ENCODE data around the gene CYLD. TPM values are rescaled to one million over a fixed set of nuclear protein-coding genes. Genes with fewer than 3 reads are reported as not detected.
A peak's percentile ranks its signal among the peaks of the same experiment; 100 is the strongest.

CYLD gene
- total RNA-seq, 1 experiment from 2014 or later: 9.8 TPM

- Mint-ChIP-seq H3K4me1 (ENCODE audit: low read depth, unreplicated experiment) (peaks cover 15% of the 10 kb centered on the region), H3K36me3 (ENCODE audit: insufficient read depth, unreplicated experiment) (no peaks in the 10 kb centered on the region), H3K27ac (ENCODE audit: unreplicated experiment) (no peak overlapping the region), H3K4me3 (ENCODE audit: unreplicated experiment) (no peak overlapping the region), H3K27me3 (ENCODE audit: insufficient read depth, unreplicated experiment) (peaks cover 3% of the 10 kb centered on the region), H3K9me3 (ENCODE audit: unreplicated experiment) (no peaks in the 10 kb centered on the region)
- peak in 1 of 2 experiments; percentile 37 for DNase-seq
- CTCF ChIA-PET: interaction anchor here (0.6 to 3.0 kb wide), 2 partner anchors 110 to 208 kb away, joined by 3 to 9 read pairs; no protein-coding TSS in a partner anchor
- Histone ChIP-seq H3K4me3 (ENCODE audit: low read depth, low read length) (no peak overlapping the region), H3K27me3 (replicated peaks; ENCODE audit: control insufficient read depth, insufficient read depth, low read length) (no peaks in the 10 kb centered on the region), H3K9me3 (no peaks in the 10 kb centered on the region), H3K36me3 (ENCODE audit: control insufficient read depth, insufficient read depth, low read length) (no peaks in the 10 kb centered on the region), H3K4me1 (peaks cover 12% of the 10 kb centered on the region)
- TF ChIP-seq CTCF (IDR thresholded peaks at IDR 0.05; ENCODE audit: insufficient read depth in 1 of 2, low read depth in 1 of 2, low read length in 1 of 2, severe bottlenecking in 1 of 2, unreplicated experiment in 1 of 2): no peak
- POLR2A ChIA-PET: no interaction called here
- no TSS peak for BruUV-seq (replicated peaks)
- intact Hi-C loops (cut with micrococcal nuclease; ENCODE audit: unreplicated experiment): no loop called here
These were observed 45.1 kb upstream of the CYLD start for GRCh38 chr16:50696575-50697420.

- no peak for DNase-seq
- intact Hi-C loops (cut with micrococcal nuclease; ENCODE audit: unreplicated experiment): no loop called here
- BruUV-seq (replicated peaks): no TSS peak
- CTCF ChIA-PET: interaction anchor here (0.6 to 3.0 kb wide), 3 partner anchors 109 to 208 kb away, joined by 3 to 9 read pairs (median 3); no protein-coding TSS in a partner anchor
- no peaks in the 10 kb centered on the region for H3K36me3 Mint-ChIP-seq (ENCODE audit: insufficient read depth, unreplicated experiment)
- H3K4me1 Mint-ChIP-seq (ENCODE audit: low read depth, unreplicated experiment): peaks cover 15% of the 10 kb centered on the region
- H3K9me3 Mint-ChIP-seq (ENCODE audit: unreplicated experiment): no peaks in the 10 kb centered on the region
- H3K27ac Mint-ChIP-seq (ENCODE audit: unreplicated experiment): no peak overlapping the region
- no peak overlapping the region for H3K4me3 Mint-ChIP-seq (ENCODE audit: unreplicated experiment)
- H3K36me3 ChIP-seq (ENCODE audit: control insufficient read depth, insufficient read depth, low read length): no peaks in the 10 kb centered on the region
- POLR2A ChIA-PET: no interaction called here
- no peaks in the 10 kb centered on the region for H3K9me3 ChIP-seq
- H3K4me1 ChIP-seq: peaks cover 12% of the 10 kb centered on the region
- H3K4me3 ChIP-seq (ENCODE audit: low read depth, low read length): no peak overlapping the region
- no peak for TF ChIP-seq CTCF (IDR thresholded peaks at IDR 0.05; ENCODE audit: insufficient read depth in 1 of 2, low read depth in 1 of 2, low read length in 1 of 2, severe bottlenecking in 1 of 2, unreplicated experiment in 1 of 2)
- H3K27me3 Mint-ChIP-seq (ENCODE audit: insufficient read depth, unreplicated experiment): peaks cover 1% of the 10 kb centered on the region
- H3K27me3 ChIP-seq (replicated peaks; ENCODE audit: control insufficient read depth, insufficient read depth, low read length): no peaks in the 10 kb centered on the region
These were observed 44.5 kb upstream of the CYLD start for GRCh38 chr16:50697421-50697715.

- H3K4me1 ChIP-seq: peaks cover 12% of the 10 kb centered on the region
- no peak for TF ChIP-seq CTCF (IDR thresholded peaks at IDR 0.05; ENCODE audit: insufficient read depth in 1 of 2, low read depth in 1 of 2, low read length in 1 of 2, severe bottlenecking in 1 of 2, unreplicated experiment in 1 of 2)
- H3K27ac Mint-ChIP-seq (ENCODE audit: unreplicated experiment): no peak overlapping the region
- DNase-seq: peak in 1 of 2 experiments; percentile 29
- no peaks in the 10 kb centered on the region for H3K27me3 Mint-ChIP-seq (ENCODE audit: insufficient read depth, unreplicated experiment)
- 0 out of 2 replicates have a peak, but pooled peaks cover 5% of the 10 kb centered on the region for H3K9me3 ChIP-seq
- H3K4me1 Mint-ChIP-seq (ENCODE audit: low read depth, unreplicated experiment): peaks cover 9% of the 10 kb centered on the region
- intact Hi-C loops (cut with micrococcal nuclease; ENCODE audit: unreplicated experiment): no loop called here
- ChIA-PET POLR2A (no interaction called here), CTCF (interaction anchor here (1.1 kb wide), 1 partner anchor 108 kb away, joined by 3 read pairs; no protein-coding TSS in a partner anchor)
- H3K36me3 Mint-ChIP-seq (ENCODE audit: insufficient read depth, unreplicated experiment): no peaks in the 10 kb centered on the region
- H3K4me3 ChIP-seq (ENCODE audit: low read depth, low read length): no peak overlapping the region
- BruUV-seq (replicated peaks): no TSS peak
- no peaks in the 10 kb centered on the region for H3K36me3 ChIP-seq (ENCODE audit: control insufficient read depth, insufficient read depth, low read length)
- H3K27me3 ChIP-seq (replicated peaks; ENCODE audit: control insufficient read depth, insufficient read depth, low read length): no peaks in the 10 kb centered on the region
- H3K9me3 Mint-ChIP-seq (ENCODE audit: unreplicated experiment): no peaks in the 10 kb centered on the region
- no peak overlapping the region for H3K4me3 Mint-ChIP-seq (ENCODE audit: unreplicated experiment)
These were observed 43.8 kb upstream of the CYLD start for GRCh38 chr16:50697881-50698767.

Measured in Caco-2 (cell line).